Upper lobe of left lung (tissue), 6 donors: ENCODE results near the gene ANKRD10. TPM values are rescaled to one million over a fixed set of nuclear protein-coding genes. Genes with fewer than 3 reads are reported as not detected.
A peak's percentile ranks its signal among the peaks of the same experiment; 100 is the strongest.

ENCODE experiments used
- ATAC-seq, 2 donors: fragments of 200-7000 bp; cut with Tn5 transposase; one replicate each; pipeline ENCODE4 v1.9.1; 2022; ENCODE audit warnings: mild to moderate bottlenecking in 2 of 2, moderate library complexity in 2 of 2; ENCODE audit not compliant: low FRiP score in 2 of 2
- DNase-seq, 2 donors: peaks; one replicate each; pipeline ENCODE4 v3.0.0-alpha.2; 2019 to 2020
- H3K27ac ChIP-seq, 4 donors: fragments of 200-600 bp; sonication (generic); one replicate each; pipeline ENCODE4 v1.5.1; 2016 to 2019
- H3K27me3 ChIP-seq, 4 donors: fragments of 200-600 bp; sonication (generic); one replicate each; pipeline ENCODE4 v1.5.1; 2017 to 2019
- H3K36me3 ChIP-seq, 4 donors: fragments of 200-600 bp; sonication (generic); one replicate each; pipeline ENCODE4 v1.5.1; 2016 to 2019
- H3K4me1 ChIP-seq, 4 donors: fragments of 200-600 bp; sonication (generic); one replicate each; pipeline ENCODE4 v1.5.1; 2018 to 2019
- H3K4me3 ChIP-seq, 4 donors: fragments of 200-600 bp; sonication (generic); one replicate each; pipeline ENCODE4 v1.5.1; 2017 to 2019; ENCODE audit warnings: mild to moderate bottlenecking in 2 of 4, moderate library complexity in 1 of 4
- H3K9me3 ChIP-seq, 4 donors: fragments of 200-600 bp; sonication (generic); one replicate each; pipeline ENCODE4 v1.5.1; 2018 to 2019
- EP300 ChIP-seq, 4 donors: sonication (generic); formaldehyde crosslinking; IDR thresholded peaks; one replicate each; pipeline ENCODE4 v1.5.1; 2017; ENCODE audit warnings: antibody characterized with exemption in 4 of 4, control low read depth in 2 of 4
- POLR2A ChIP-seq, 4 donors: fragments of 450-650 bp; IDR thresholded peaks; one replicate each; pipeline ENCODE4 v1.5.1; 2016 to 2017; ENCODE audit warnings: antibody characterized with exemption in 4 of 4, mild to moderate bottlenecking in 2 of 4
- POLR2AphosphoS5 ChIP-seq, 2 donors: sonication (generic); formaldehyde crosslinking; IDR thresholded peaks; one replicate each; pipeline ENCODE4 v1.5.1; 2017; ENCODE audit warnings: antibody characterized with exemption in 2 of 2
- WGBS, 2 donors: methylation state at CpG; one replicate each; pipeline ENCODE4 v1.1.5; 2017 to 2018; 5-methylcytosine and 5-hydroxymethylcytosine counted together
- total RNA-seq, 6 donors: library from RNA; depleted of rRNA in 4 of 6; stranded (reverse); fragments of >200 nt in 4 of 6; gene quantifications; one replicate each; pipeline versions ENCODE4 v1.1.0 to v1.2.1, GENCODE V29; 2016 to 2021
- TF ChIP-seq, protein P1 (sequence below), 6 experiments: fragments of 450-650 bp in 4 of 6; fragments of 200-600 bp in 2 of 6; sonication (generic) in 2 of 6; IDR thresholded peaks; one replicate each; pipeline ENCODE4 v1.5.1; 2016 to 2019; ENCODE audit warnings: antibody characterized with exemption in 6 of 6
- donor health status: DM: no; HTN: no; CAD: no; lungs with moderate emphysema.
- donor health status: DM: no; HTN: yes; CAD: no; lungs with severe emphysema.

ANKRD10 gene
- 100 to 1,000 TPM in 3 of 6 donors, 10 to 100 TPM in 3; 91.4 to 190 (median 107) TPM for total RNA-seq

DNA sequence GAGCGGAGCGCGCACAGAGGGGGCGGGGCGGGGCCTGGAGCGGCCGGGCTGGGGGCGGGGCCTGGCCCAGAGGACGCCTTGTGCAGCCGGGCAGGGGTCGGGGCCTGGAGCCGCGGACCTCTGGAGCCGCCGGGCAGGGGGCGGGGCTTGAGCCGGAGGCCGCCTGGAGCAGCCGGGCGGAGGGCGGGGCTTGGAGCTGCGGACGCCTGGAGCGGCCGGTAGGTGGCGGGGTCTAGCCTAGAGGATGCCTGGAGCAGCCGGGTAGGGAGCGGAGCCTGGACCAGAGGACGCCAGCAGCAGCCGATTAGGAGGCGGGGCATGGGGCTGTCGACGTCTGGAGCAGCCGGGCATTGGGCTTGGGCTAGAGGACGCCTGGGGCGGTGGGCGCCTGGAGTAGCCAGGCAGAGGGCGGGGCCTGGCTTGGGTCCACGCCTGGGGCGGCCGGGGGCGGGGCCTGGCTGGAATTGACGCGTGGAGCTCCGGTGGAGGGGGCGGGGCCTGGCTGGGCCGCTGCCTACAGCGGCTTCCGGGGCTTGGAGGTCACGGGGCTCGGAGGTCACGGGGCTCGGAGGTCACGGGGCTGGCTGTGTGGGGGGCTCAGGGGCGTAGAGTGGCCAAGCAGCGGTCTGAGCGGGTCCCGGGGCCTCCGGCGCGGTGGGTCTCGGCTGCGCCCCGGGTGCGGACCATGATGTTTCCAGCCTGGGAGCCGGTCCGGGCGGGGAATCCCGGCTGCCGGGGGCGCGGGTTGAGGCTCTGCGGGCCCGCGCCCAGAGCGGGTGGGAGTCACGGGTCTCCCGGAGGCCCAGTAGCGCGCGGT is at the start of gene ANKRD10:
TSS of gene ANKRD10 (minus strand) at position 13 of the 817 bp plus-strand sequence. CDS start 135 bp downstream, outside the sequence.
- peaks cover 0 to 2% (median 0%) of the 10 kb centered on the region in 4 donors for H3K36me3 ChIP-seq

DNA sequence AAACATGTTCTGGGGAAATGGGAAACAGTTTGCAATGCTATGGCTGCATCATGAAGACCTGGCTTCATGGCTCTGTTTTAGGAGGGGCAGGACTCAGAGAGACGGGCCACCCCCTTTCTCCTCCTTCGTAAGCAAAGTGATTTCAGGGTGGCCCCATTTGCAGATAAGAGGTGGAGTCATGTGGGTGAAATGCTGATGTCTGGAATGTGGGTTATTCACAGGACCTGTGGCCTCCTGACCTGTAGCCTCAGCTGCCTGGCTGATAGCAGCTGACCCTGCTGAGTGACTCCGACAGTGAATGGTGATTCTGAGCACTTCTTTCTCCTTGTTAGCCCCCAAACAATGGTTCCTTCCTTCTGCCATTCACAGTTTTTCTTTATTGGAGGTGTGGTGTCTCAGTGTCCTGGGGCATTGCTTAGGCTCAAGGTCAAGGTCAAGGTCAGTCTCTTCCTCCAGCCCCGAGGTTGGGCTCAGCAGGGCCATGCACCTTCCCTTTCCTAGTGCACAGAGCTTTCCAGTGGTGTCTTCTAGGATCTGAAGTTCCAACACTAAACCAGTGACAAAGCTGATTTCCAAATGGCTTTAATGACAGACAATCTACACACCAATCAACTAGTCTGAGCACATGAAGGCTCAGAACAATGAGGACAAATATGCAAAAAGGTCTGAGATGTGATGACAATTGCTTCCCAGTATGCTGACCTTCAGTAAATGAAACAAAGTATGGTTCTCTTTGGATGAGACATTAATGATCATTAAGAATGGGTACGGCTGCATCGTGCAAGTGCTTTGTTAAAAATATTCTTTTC is 49.6 kb upstream of the ANKRD10 start:
- Histone ChIP-seq H3K27ac (no peak overlapping the region), H3K27me3 (no peaks in the 10 kb centered on the region), H3K4me3 (no peak overlapping the region), H3K36me3 (no peaks in the 10 kb centered on the region), H3K4me1 (no peaks in the 10 kb centered on the region), H3K9me3 (peaks cover 6 to 26% (median 20%) of the 10 kb centered on the region in 4 donors)
- TF ChIP-seq POLR2AphosphoS5 (IDR thresholded peaks at IDR 0.05) = no peak
- TF ChIP-seq EP300 (IDR thresholded peaks at IDR 0.05) = no peak
- TF ChIP-seq, protein P1, sequence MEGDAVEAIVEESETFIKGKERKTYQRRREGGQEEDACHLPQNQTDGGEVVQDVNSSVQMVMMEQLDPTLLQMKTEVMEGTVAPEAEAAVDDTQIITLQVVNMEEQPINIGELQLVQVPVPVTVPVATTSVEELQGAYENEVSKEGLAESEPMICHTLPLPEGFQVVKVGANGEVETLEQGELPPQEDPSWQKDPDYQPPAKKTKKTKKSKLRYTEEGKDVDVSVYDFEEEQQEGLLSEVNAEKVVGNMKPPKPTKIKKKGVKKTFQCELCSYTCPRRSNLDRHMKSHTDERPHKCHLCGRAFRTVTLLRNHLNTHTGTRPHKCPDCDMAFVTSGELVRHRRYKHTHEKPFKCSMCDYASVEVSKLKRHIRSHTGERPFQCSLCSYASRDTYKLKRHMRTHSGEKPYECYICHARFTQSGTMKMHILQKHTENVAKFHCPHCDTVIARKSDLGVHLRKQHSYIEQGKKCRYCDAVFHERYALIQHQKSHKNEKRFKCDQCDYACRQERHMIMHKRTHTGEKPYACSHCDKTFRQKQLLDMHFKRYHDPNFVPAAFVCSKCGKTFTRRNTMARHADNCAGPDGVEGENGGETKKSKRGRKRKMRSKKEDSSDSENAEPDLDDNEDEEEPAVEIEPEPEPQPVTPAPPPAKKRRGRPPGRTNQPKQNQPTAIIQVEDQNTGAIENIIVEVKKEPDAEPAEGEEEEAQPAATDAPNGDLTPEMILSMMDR (IDR thresholded peaks at IDR 0.05) = no peak
- TF ChIP-seq POLR2A (IDR thresholded peaks at IDR 0.05) = no peak
- WGBS, 2 donors = 77 to 79% methylated on average over 6 of the region's 6 CpGs
- DNase-seq (no peak), ATAC-seq (no peak)

More for the DNA sequence above, at the start of gene ANKRD10:
- 0% methylated on average over 7 to 17 of the region's 81 CpGs for WGBS, 2 donors
- H3K4me3 ChIP-seq = peak within 1 kb of the TSS; percentile 84 to 99 (median 96)
- ATAC-seq (peak; percentile 94 to 98), DNase-seq (peak; percentile 100)
- peaks cover 27 to 47% (median 36%) of the 10 kb centered on the region in 4 donors for H3K4me1 ChIP-seq
- peak within 1 kb of the TSS; percentile 99 to 100 (median 100) for H3K27ac ChIP-seq
- no peaks in the 10 kb centered on the region for H3K9me3 ChIP-seq
- H3K27me3 ChIP-seq = no peaks in the 10 kb centered on the region
- TF ChIP-seq, protein P1 (IDR thresholded peaks at IDR 0.05) = peak; percentile 86 to 98 (median 96)
- peak in 3 of 4 donors; percentile 59 to 86 (median 70) for TF ChIP-seq POLR2A (IDR thresholded peaks at IDR 0.05)
- TF ChIP-seq POLR2AphosphoS5 (IDR thresholded peaks at IDR 0.05) = peak in 1 of 2 donors; percentile 50
- peak in 1 of 4 donors; percentile 29 for TF ChIP-seq EP300 (IDR thresholded peaks at IDR 0.05)

DNA sequence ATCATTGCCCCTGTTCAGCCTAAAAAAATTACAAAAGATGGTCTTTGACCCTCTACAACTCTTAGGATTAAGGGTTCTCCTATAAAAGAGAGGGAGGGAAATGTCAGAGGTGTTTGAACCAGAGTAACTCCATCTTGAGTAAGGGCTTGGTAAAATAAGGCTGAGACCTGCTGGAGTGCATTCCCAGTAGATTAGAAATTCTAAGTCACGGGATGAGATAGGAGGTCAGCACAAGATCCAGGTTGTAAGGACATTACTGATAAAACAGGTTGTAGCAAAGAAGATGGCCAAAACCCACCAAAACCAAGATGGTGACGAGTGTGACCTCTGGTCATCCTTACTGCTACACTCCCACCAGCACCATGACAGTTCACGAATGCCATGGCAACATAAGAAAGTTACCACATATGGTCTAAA is 48.7 kb upstream of the ANKRD10 start:
- H3K4me3 ChIP-seq = no peak overlapping the region
- WGBS, 2 donors = 92 to 93% methylated on average over 3 of the region's 3 CpGs
- no peak for TF ChIP-seq POLR2A (IDR thresholded peaks at IDR 0.05)
- TF ChIP-seq POLR2AphosphoS5 (IDR thresholded peaks at IDR 0.05) = no peak
- TF ChIP-seq, protein P1 (IDR thresholded peaks at IDR 0.05) = no peak
- no peak for TF ChIP-seq EP300 (IDR thresholded peaks at IDR 0.05)
- H3K36me3 ChIP-seq = no peaks in the 10 kb centered on the region
- H3K9me3 ChIP-seq = peaks cover 6 to 26% (median 20%) of the 10 kb centered on the region in 4 donors
- no peaks in the 10 kb centered on the region for H3K27me3 ChIP-seq
- no peak for DNase-seq
- no peaks in the 10 kb centered on the region for H3K4me1 ChIP-seq
- no peak overlapping the region for H3K27ac ChIP-seq
- no peak for ATAC-seq

DNA sequence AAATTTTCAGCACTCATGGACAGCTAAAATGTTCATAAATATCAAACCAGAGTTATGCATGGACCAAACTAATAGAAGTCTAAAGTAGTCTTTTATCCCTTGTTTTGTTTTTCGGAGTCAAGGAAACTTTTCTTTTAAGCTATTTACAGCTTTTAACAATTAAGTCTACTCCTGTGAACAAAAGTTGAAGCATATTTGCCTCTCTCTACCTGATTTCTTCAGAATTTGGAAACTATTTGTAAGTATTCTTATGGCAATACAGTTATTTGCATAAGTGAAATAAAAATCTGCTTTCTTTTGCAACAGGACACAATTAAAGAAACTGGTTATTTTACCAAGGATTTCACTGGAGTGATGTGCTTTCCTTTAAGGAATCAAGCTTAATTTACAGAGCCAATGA is 47.1 kb upstream of the ANKRD10 start:
- ATAC-seq = no peak

DNA sequence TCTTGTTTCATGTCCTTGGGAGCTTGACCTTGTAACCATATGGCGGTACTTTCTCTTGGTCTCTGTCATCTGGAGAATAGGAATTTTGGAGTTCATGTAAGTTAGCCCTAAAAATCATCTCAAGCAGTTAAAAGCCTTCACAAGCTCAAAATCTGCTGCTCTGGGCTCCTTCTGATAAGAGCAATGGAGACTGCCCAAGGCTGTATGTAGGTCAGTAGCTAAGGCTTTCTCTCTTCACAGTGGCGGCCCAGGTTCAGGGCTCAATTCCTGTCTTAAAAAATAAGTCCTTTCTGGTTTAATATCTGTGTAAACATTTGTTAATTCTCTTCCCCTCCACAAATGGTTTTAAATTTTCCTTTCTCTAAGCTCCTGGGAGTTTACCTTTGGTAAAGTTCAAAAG is 45.3 kb upstream of the ANKRD10 start:
- no peak for DNase-seq
- no peaks in the 10 kb centered on the region for H3K36me3 ChIP-seq
- 91 to 93% methylated on average over 2 of the region's 2 CpGs for WGBS, 2 donors
- H3K4me1 ChIP-seq = no peaks in the 10 kb centered on the region
- no peaks in the 10 kb centered on the region for H3K27me3 ChIP-seq
- H3K9me3 ChIP-seq = peaks cover under 1 to 10% (median 6%) of the 10 kb centered on the region in 4 donors
- ATAC-seq = no peak
- TF ChIP-seq POLR2AphosphoS5 (IDR thresholded peaks at IDR 0.05) (no peak), EP300 (IDR thresholded peaks at IDR 0.05) (no peak), POLR2A (IDR thresholded peaks at IDR 0.05) (no peak)
- TF ChIP-seq, protein P1 (IDR thresholded peaks at IDR 0.05) = no peak
- no peak overlapping the region for H3K4me3 ChIP-seq
- no peak overlapping the region for H3K27ac ChIP-seq

More for the DNA sequence above, 47.1 kb upstream of the ANKRD10 start:
- WGBS, 2 donors = 94 to 100% methylated on average over 1 of the region's 1 CpG
- no peak for TF ChIP-seq EP300 (IDR thresholded peaks at IDR 0.05)
- no peak for TF ChIP-seq POLR2A (IDR thresholded peaks at IDR 0.05)
- no peak for TF ChIP-seq POLR2AphosphoS5 (IDR thresholded peaks at IDR 0.05)
- H3K4me1 ChIP-seq = no peaks in the 10 kb centered on the region
- no peaks in the 10 kb centered on the region for H3K27me3 ChIP-seq
- peaks cover 6 to 26% (median 20%) of the 10 kb centered on the region in 4 donors for H3K9me3 ChIP-seq
- H3K36me3 ChIP-seq = no peaks in the 10 kb centered on the region
- DNase-seq = no peak
- no peak overlapping the region for H3K4me3 ChIP-seq
- H3K27ac ChIP-seq = no peak overlapping the region
